K562 (cell line): ENCODE results near the gene FHIT. TPM values are rescaled to one million over a fixed set of nuclear protein-coding genes. Genes with fewer than 3 reads are reported as not detected.

Source experiments
- ATAC-seq: fragments of 200-7000 bp; cut with Tn5 transposase; 3 replicates; pipeline ENCODE4 v1.9.1; 2020; ENCODE audit warnings: moderate library complexity
- BruUV-seq: library from RNA; stranded (reverse); fragments of 400-500 nt; replicated peaks from 2 replicates; lab custom pipeline; 2021; lab: Mats Ljungman, UMichigan
- CTCF ChIA-PET: fragments of 300-600 bp; formaldehyde crosslinking; extraction: SDS; loops from one replicate; lab custom pipeline; 2021; ENCODE audit warnings: low intra/inter-chr PET ratio; lab: Yijun Ruan, JAX
- POLR2A ChIA-PET: fragments of 300-600, 350-650 bp; sonication (Branson Sonifier 250); formaldehyde crosslinking; extraction: SDS; loops from one replicate; lab custom pipeline; 2021; ENCODE audit warnings: antibody characterized with exemption, inconsistent platforms; lab: Yijun Ruan, JAX
- DNase-seq, 4 experiments: peaks; one replicate each; pipeline versions ENCODE4 v3.0.0 to v3.0.0-alpha.2; 2011 to 2018; ENCODE audit warnings: low spot score in 3 of 4, mixed read lengths in 3 of 4; ENCODE audit errors: extremely low read depth in 1 of 4
- FAIRE-seq: peaks from 2 replicates; lab custom pipeline; 2011; peaks lifted over from hg19 to GRCh38; lab: Jason Lieb, UNC
- H2AFZ ChIP-seq: 2 replicates; pipeline ENCODE4 v1.6.0; 2011; ENCODE audit warnings: low read depth, low read length, control low read depth, inconsistent platforms
- H3K27ac ChIP-seq: fragments of 200-600 bp; 3 replicates; pipeline ENCODE4 v1.8.0; 2011; ENCODE audit warnings: low read depth, mild to moderate bottlenecking, control low read depth, inconsistent platforms, low read length, moderate library complexity, mixed read lengths; ENCODE audit errors: extremely low read depth
- H3K27me3 ChIP-seq, 2 experiments: fragments of 300-600 bp in 1 of 2; 2 replicates in 1 of 2; 3 replicates in 1 of 2; pipeline versions ENCODE4 v1.6.0 to v1.8.0; 2011; ENCODE audit warnings: inconsistent platforms in 2 of 2, low read length in 2 of 2, mild to moderate bottlenecking in 1 of 2, mixed read lengths in 1 of 2, moderate library complexity in 1 of 2; ENCODE audit not compliant: control insufficient read depth in 2 of 2, insufficient read depth in 2 of 2
- H3K36me3 ChIP-seq: fragments of 300-600 bp; 3 replicates; pipeline ENCODE4 v1.8.0; 2011; ENCODE audit warnings: mild to moderate bottlenecking, low read length, inconsistent platforms; ENCODE audit not compliant: control insufficient read depth, insufficient read depth
- H3K4me1 ChIP-seq, 2 experiments: fragments of 200-600 bp in 1 of 2; replicated peaks in 1 of 2; 2 replicates in 1 of 2; 3 replicates in 1 of 2; pipeline versions ENCODE4 v1.5.1 to v1.8.0; 2011; ENCODE audit warnings: inconsistent platforms in 2 of 2, low read length in 2 of 2, mild to moderate bottlenecking in 1 of 2, mixed read lengths in 1 of 2, moderate library complexity in 1 of 2; ENCODE audit not compliant: control insufficient read depth in 2 of 2, insufficient read depth in 2 of 2
- H3K4me2 ChIP-seq: 2 replicates; pipeline ENCODE4 v1.6.1; 2011; ENCODE audit warnings: low read length, control low read depth, inconsistent platforms, mixed read lengths; ENCODE audit not compliant: insufficient read depth
- H3K4me3 ChIP-seq: fragments of 200-600 bp; sonication (generic), shearing (Covaris generic); 2 replicates; pipeline ENCODE4 v1.5.1; 2016; ENCODE audit warnings: control low read depth, inconsistent platforms
- H3K79me2 ChIP-seq: fragments of 200-600 bp; 3 replicates; pipeline ENCODE4 v1.8.0; 2011; ENCODE audit warnings: low read length, inconsistent platforms; ENCODE audit not compliant: control insufficient read depth, insufficient read depth
- H3K9ac ChIP-seq, 2 experiments: 2 replicates each; pipeline versions ENCODE4 v1.6.0 to v1.6.1; 2011; ENCODE audit warnings: low read depth in 2 of 2, low read length in 2 of 2, control low read depth in 1 of 2, inconsistent platforms in 1 of 2, mild to moderate bottlenecking in 1 of 2, mixed read lengths in 1 of 2; ENCODE audit not compliant: insufficient read depth in 1 of 2
- H3K9me1 ChIP-seq: one replicate; pipeline ENCODE4 v1.6.0; 2011; ENCODE audit warnings: inconsistent platforms, mild to moderate bottlenecking, low read length, moderate library complexity; ENCODE audit not compliant: control insufficient read depth, insufficient read depth
- H3K9me3 ChIP-seq: replicated peaks from 2 replicates; pipeline ENCODE4 v1.5.1; 2011; ENCODE audit warnings: low read depth, low read length, inconsistent platforms; ENCODE audit not compliant: control insufficient read depth, insufficient read depth
- H4K20me1 ChIP-seq: replicated peaks from 2 replicates; pipeline ENCODE4 v1.6.1; 2011; ENCODE audit warnings: low read length, inconsistent platforms, mixed read lengths; ENCODE audit not compliant: control insufficient read depth, insufficient read depth
- BHLHE40 ChIP-seq: IDR thresholded peaks from 2 replicates; pipeline ENCODE4 v1.6.1; 2011; ENCODE audit warnings: low read length, improper control_type of control experiment
- CBFB ChIP-seq: sonication (generic); formaldehyde crosslinking; IDR thresholded peaks from 2 replicates; pipeline ENCODE4 v1.4.0; 2020; ENCODE audit warnings: mild to moderate bottlenecking, missing genetic modification reagents
- CEBPG ChIP-seq, 3 experiments: fragments of 200-800 bp in 1 of 3; sonication (Bioruptor generic) in 1 of 3; sonication (generic) in 1 of 3; formaldehyde crosslinking in 1 of 3; IDR thresholded peaks in 2 of 3; conservative IDR thresholded peaks in 1 of 3; 2 replicates each; pipeline versions ENCODE4 v1.6.1 to v1.8.0; 2016 to 2022; ENCODE audit warnings: missing compliant biosample characterization in 2 of 3, missing genetic modification characterization in 2 of 3, mild to moderate bottlenecking in 1 of 3, missing genetic modification reagents in 1 of 3
- IFI16 ChIP-seq: fragments of 250-450 bp; sonication (Bioruptor Pico); IDR thresholded peaks from 2 replicates; pipeline ENCODE4 v2.1.2; 2022; ENCODE audit warnings: mild to moderate bottlenecking, inconsistent platforms
- MXI1 ChIP-seq: IDR thresholded peaks from 2 replicates; pipeline ENCODE4 v1.6.1; 2011; ENCODE audit warnings: low read depth, mild to moderate bottlenecking, improper control_type of control experiment, low read length
- SNIP1 ChIP-seq: fragments of 450-650 bp; IDR thresholded peaks from 2 replicates; pipeline ENCODE4 v1.7.1; 2017; ENCODE audit warnings: low read depth, mild to moderate bottlenecking
- SOX6 ChIP-seq: fragments of 450-650 bp; IDR thresholded peaks from 2 replicates; pipeline ENCODE4 v1.6.1; 2014; ENCODE audit warnings: mild to moderate bottlenecking
- TFAM ChIP-seq: fragments of 250-450 bp; sonication (Bioruptor Pico); conservative IDR thresholded peaks from 2 replicates; pipeline ENCODE4 v1.5.0; 2021; ENCODE audit warnings: mild to moderate bottlenecking, moderate library complexity
- ZNF431 ChIP-seq: sonication (generic); formaldehyde crosslinking; IDR thresholded peaks from 2 replicates; pipeline ENCODE4 v1.8.0; 2022; ENCODE audit warnings: mild to moderate bottlenecking, missing genetic modification reagents
- WGBS: fragments of 100-300 bp; shearing (Covaris generic); methylation state at CpG from one replicate; pipeline ENCODE4 v1.1.6; 2016; ENCODE audit warnings: low coverage, mixed read lengths; ENCODE audit not compliant: insufficient coverage; ENCODE audit errors: missing lambda C conversion rate; 5-methylcytosine and 5-hydroxymethylcytosine counted together
- in situ Hi-C: fragments of 300-500 bp; cut with MboI; formaldehyde crosslinking; loops from 4 replicates; pipeline ENCODE4 v1.15.0; 2018; ENCODE audit warnings: inconsistent platforms, mixed read lengths
- intact Hi-C: fragments of 100-400 bp; cut with micrococcal nuclease; formaldehyde crosslinking; loops from 2 replicates; pipeline ENCODE4 v1.14.2; 2022
- polyA plus RNA-seq, 8 experiments: library from polyadenylated mRNA; depleted of rRNA in 4 of 8; stranded (reverse) in 5 of 8; unstranded in 3 of 8; fragments of >200 nt; fragmentation: Nextera tagmentation in 2 of 8; fragmentation: Illumina TruSeq in 1 of 8; extraction: Ambion mirVana in 2 of 8; extraction: Trizol in 1 of 8; gene quantifications; 2 replicates each; pipeline versions ENCODE4 v1.2.1 to v1.2.3, GENCODE V29; 2011 to 2014; ENCODE audit warnings: inconsistent platforms in 1 of 8, missing spikeins in 1 of 8
- total RNA-seq, 7 experiments: library from RNA; depleted of rRNA in 6 of 7; stranded (reverse); fragments of >200 nt in 6 of 7; fragmentation: Illumina TruSeq in 2 of 7; extraction: Trizol in 2 of 7; gene quantifications; 2 replicates each; pipeline versions ENCODE4 v1.2.1 to v1.2.3, GENCODE V29; 2011 to 2021; ENCODE audit warnings: low replicate concordance in 1 of 7

Gene FHIT
- total and polyA plus RNA-seq, 9 of the 15 experiments (the other 6 are each of a cell fraction or from before 2014, with no cell fraction given), result 1.7 to 9.1 (median 4.3) TPM

- H3K27ac ChIP-seq, result no peak overlapping the region
- WGBS, result 0% methylated on average over 6 of the region's 6 CpGs
- BruUV-seq, result no TSS peak
- H3K9me3 ChIP-seq, result no peaks in the 10 kb centered on the region
- intact Hi-C loops, result no loop called here
- H3K36me3 ChIP-seq, result no peaks in the 10 kb centered on the region
- H3K9ac ChIP-seq, result no peak overlapping the region
- no peak overlapping the region for H3K4me2 ChIP-seq
- no peaks in the 10 kb centered on the region; a peak in 1 of 5 replicates for H3K27me3 ChIP-seq
- no peak for TF ChIP-seq CBFB
- TF ChIP-seq SOX6, result no peak
- no peak for TF ChIP-seq MXI1
- TF ChIP-seq TFAM (CRISPR knock-in tag), result no peak
- no peak for TF ChIP-seq CEBPG (CRISPR knock-in tag; IDR thresholded peaks at IDR 0.05)
- no peak for TF ChIP-seq CEBPG (tag; conservative IDR thresholded peaks at IDR 0.05 in 1 of 2, IDR thresholded peaks at IDR 0.05 in 1 of 2)
- no peak for TF ChIP-seq SNIP1
- no peak for ATAC-seq
- no peak overlapping the region for H2AFZ ChIP-seq
- H3K79me2 ChIP-seq, result no peaks in the 10 kb centered on the region
- POLR2A ChIA-PET, result interaction anchor here (1.1 kb wide), 1 partner anchor 9 kb away, joined by 3 read pairs; no protein-coding TSS in a partner anchor
- CTCF ChIA-PET, result no interaction called here
- H3K4me3 ChIP-seq, result no peak overlapping the region
- FAIRE-seq, result no peak
- no peaks in the 10 kb centered on the region for H4K20me1 ChIP-seq
- no peak for DNase-seq
- H3K9me1 ChIP-seq, result no peaks in the 10 kb centered on the region
- in situ Hi-C loops, result loop anchor here (25.0 kb wide), 1 partner anchor 1157 kb away; no protein-coding TSS in a partner anchor
- no peaks in the 10 kb centered on the region for H3K4me1 ChIP-seq
Measured at GRCh38 chr3:61269435-61269834, 18.2 kb upstream of the FHIT start.

GRCh38 chr3:61268644-61269043 lies 17.4 kb upstream of the FHIT start:
- in situ Hi-C loops, result loop anchor here (25.0 kb wide), 1 partner anchor 1156 kb away; no protein-coding TSS in a partner anchor
- H3K4me1 ChIP-seq, result no peaks in the 10 kb centered on the region
- WGBS, result 7% methylated on average over 2 of the region's 2 CpGs
- H3K27me3 ChIP-seq, result no peaks in the 10 kb centered on the region; a peak in 1 of 5 replicates
- ChIA-PET CTCF (no interaction called here), POLR2A (interaction anchor here (0.6 kb wide), 1 partner anchor 230 kb away, joined by 3 read pairs; no protein-coding TSS in a partner anchor)
- no peak overlapping the region for H3K4me3 ChIP-seq
- ATAC-seq (no peak), FAIRE-seq (no peak), DNase-seq (no peak)
- no peak overlapping the region for H2AFZ ChIP-seq
- no peaks in the 10 kb centered on the region for H3K9me3 ChIP-seq
- H4K20me1 ChIP-seq, result no peaks in the 10 kb centered on the region
- H3K9ac ChIP-seq, result no peak overlapping the region
- H3K27ac ChIP-seq, result no peak overlapping the region
- no peaks in the 10 kb centered on the region for H3K79me2 ChIP-seq
- intact Hi-C loops, result no loop called here
- H3K36me3 ChIP-seq, result no peaks in the 10 kb centered on the region
- H3K4me2 ChIP-seq, result no peak overlapping the region
- TF ChIP-seq IFI16 (CRISPR knock-in tag) (no peak), BHLHE40 (0 out of 2 replicates have a peak, but pooled peaks have one; percentile 7), ZNF431 (no peak)
- no TSS peak for BruUV-seq
- H3K9me1 ChIP-seq, result no peaks in the 10 kb centered on the region
